Measurements from ENCODE around the gene KCNK4. TPM values are rescaled to one million over a fixed set of nuclear protein-coding genes. Genes with fewer than 3 reads are reported as not detected.
A peak's percentile ranks its signal among the peaks of the same experiment; 100 is the strongest.

Gene KCNK4
- total and polyA plus RNA-seq, 2 of the 13 experiments (the other 11 are each of a cell fraction or from before 2014, with no cell fraction given), result not detected

DNA sequence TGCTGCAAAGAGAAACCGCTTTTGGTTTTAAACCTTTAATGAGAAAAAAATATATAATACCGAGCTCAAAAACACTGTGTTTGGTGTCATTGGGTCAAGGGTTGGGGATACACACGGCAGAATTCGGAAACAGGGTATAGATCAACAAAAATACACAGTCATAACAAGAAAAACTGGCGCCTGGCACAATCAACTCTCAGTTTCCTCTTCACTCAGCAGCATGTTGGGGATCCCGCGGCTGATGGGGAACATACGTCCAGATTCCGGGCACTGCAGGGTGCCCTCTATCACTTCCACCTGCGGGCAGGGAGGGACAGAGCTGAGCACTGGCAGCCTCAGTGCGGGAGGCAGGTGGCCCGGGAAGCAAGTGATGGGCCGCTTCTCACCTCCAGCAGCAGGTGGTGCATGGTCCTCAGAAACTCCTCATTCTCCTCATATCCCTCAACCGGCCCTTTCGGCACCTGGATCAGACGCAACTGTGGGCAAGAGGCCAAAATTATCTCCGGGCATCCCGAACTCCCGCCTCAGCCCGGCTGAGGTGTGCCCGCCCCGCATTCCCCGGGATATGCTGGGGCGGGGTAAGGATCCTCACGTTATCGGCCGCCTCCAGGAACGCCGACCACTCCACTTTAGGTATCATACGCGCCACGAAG is 25.7 kb downstream of the KCNK4 start:
- H2AFZ ChIP-seq (ENCODE audit: low read length), result no peak overlapping the region
- peaks cover 1 to 33% of the 10 kb centered on the region in 2 experiments; a peak in 3 of 5 replicates for H3K36me3 ChIP-seq (replicated peaks in 1 of 2; ENCODE audit: control insufficient read depth in 1 of 2, insufficient read depth in 2 of 2, low read length in 2 of 2)
- H3K27ac ChIP-seq (ENCODE audit: extremely low read length, insufficient read depth, low read length), result peak overlapping the region; percentile 98
- no peaks in the 10 kb centered on the region for H3K9me3 ChIP-seq (ENCODE audit: low read length)
- ChIA-PET CTCF (ENCODE audit: low intra/inter-chr PET ratio, low total read pairs) (no interaction called here), POLR2A (interaction anchor here (0.8 to 4.5 kb wide), 17 partner anchors 11 to 462 kb away, joined by 3 to 103 read pairs (median 9); partner anchors contain the start of genes BAD, CATSPERZ, ESRRA and FKBP2)
- H3K79me2 ChIP-seq (ENCODE audit: insufficient read depth, low read length), result peaks cover 15% of the 10 kb centered on the region
- peak overlapping the region; percentile 99 for H3K4me2 ChIP-seq (ENCODE audit: low read depth, low read length)
- no peak for FAIRE-seq
- peak; percentile 41 for DNase-seq (ENCODE audit: low spot score)
- ATAC-seq, result peak; percentile 12
- peaks cover 22% of the 10 kb centered on the region for H3K4me1 ChIP-seq (ENCODE audit: insufficient read depth, low read length)
- H3K4me3 ChIP-seq (replicated peaks in 1 of 3; ENCODE audit: insufficient read depth in 1 of 3, low read depth in 2 of 3, low read length in 3 of 3), result peak overlapping the region; percentile 97 to 99 (median 99)
- intact Hi-C loops (cut with micrococcal nuclease; ENCODE audit: unreplicated experiment), result loop anchor here (2.0 kb wide), 1 partner anchor 42 kb away; the partner anchor contains the start of gene RPS6KA4
- no peaks in the 10 kb centered on the region for H4K20me1 ChIP-seq (ENCODE audit: insufficient read depth, low read length)
- BruUV-seq (replicated peaks), result TSS peak; percentile 100
- WGBS (ENCODE audit: low lambda C conversion rate), result 4% methylated on average over 13 of the region's 32 CpGs
- in situ Hi-C loops (cut with HindIII; ENCODE audit: extremely low pct_ligation_motif_present, low pct_unique_long_range_greater_than_20kb), result no loop called here
- H3K27me3 ChIP-seq (ENCODE audit: control insufficient read depth in 1 of 2, insufficient read depth in 2 of 2, low read length in 2 of 2), result no peaks in the 10 kb centered on the region; a peak in 1 of 5 replicates
- H3K9ac ChIP-seq (ENCODE audit: insufficient read depth, low read depth, low read length), result peak overlapping the region; percentile 94
- no peak; the same call in 1 of the 2 replicates for TF ChIP-seq KDM2A (CRISPR knock-in tag; IDR thresholded peaks at IDR 0.05; ENCODE audit: borderline replicate concordance, low read depth)
- no peak for TF ChIP-seq ZNF670 (CRISPR knock-in tag; IDR thresholded peaks at IDR 0.05; ENCODE audit: borderline replicate concordance)
- no peak for TF ChIP-seq HNF4G (IDR thresholded peaks at IDR 0.05; ENCODE audit: borderline replicate concordance, low read depth, low read length)
- TF ChIP-seq HNF4G (CRISPR knock-in tag; IDR thresholded peaks at IDR 0.05; ENCODE audit: borderline replicate concordance, low read depth), result no peak
- TF ChIP-seq MYNN (CRISPR knock-in tag; IDR thresholded peaks at IDR 0.05; ENCODE audit: low read depth), result no peak
- no peak for TF ChIP-seq XBP1 (CRISPR knock-in tag; IDR thresholded peaks at IDR 0.05)
- no peak for TF ChIP-seq SNAPC2 (CRISPR knock-in tag; IDR thresholded peaks at IDR 0.05)
- TF ChIP-seq ZNF580 (CRISPR knock-in tag; IDR thresholded peaks at IDR 0.05; ENCODE audit: borderline replicate concordance, low read depth), result no peak
- TF ChIP-seq ATF7-NPFF (CRISPR knock-in tag; IDR thresholded peaks at IDR 0.05; ENCODE audit: low read depth), result peak; percentile 50; the same call in 1 of the 2 replicates
- TF ChIP-seq POGK (CRISPR knock-in tag; conservative IDR thresholded peaks at IDR 0.05), result 0 out of 2 replicates have a peak, but pooled peaks have one; percentile 10
- no peak for TF ChIP-seq ZNF75D (CRISPR knock-in tag; IDR thresholded peaks at IDR 0.05; ENCODE audit: borderline replicate concordance)
- TF ChIP-seq NONO (IDR thresholded peaks at IDR 0.05), result no peak
- no peak for TF ChIP-seq NONO (CRISPR knock-in tag; conservative IDR thresholded peaks at IDR 0.05)
- TF ChIP-seq, protein P1, sequence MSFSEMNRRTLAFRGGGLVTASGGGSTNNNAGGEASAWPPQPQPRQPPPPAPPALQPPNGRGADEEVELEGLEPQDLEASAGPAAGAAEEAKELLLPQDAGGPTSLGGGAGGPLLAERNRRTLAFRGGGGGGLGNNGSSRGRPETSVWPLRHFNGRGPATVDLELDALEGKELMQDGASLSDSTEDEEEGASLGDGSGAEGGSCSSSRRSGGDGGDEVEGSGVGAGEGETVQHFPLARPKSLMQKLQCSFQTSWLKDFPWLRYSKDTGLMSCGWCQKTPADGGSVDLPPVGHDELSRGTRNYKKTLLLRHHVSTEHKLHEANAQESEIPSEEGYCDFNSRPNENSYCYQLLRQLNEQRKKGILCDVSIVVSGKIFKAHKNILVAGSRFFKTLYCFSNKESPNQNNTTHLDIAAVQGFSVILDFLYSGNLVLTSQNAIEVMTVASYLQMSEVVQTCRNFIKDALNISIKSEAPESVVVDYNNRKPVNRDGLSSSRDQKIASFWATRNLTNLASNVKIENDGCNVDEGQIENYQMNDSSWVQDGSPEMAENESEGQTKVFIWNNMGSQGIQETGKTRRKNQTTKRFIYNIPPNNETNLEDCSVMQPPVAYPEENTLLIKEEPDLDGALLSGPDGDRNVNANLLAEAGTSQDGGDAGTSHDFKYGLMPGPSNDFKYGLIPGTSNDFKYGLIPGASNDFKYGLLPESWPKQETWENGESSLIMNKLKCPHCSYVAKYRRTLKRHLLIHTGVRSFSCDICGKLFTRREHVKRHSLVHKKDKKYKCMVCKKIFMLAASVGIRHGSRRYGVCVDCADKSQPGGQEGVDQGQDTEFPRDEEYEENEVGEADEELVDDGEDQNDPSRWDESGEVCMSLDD (CRISPR knock-in tag; IDR thresholded peaks at IDR 0.05; ENCODE audit: borderline replicate concordance), result 0 out of 2 replicates have a peak, but pooled peaks have one; percentile 48
- TF ChIP-seq AKAP8 (CRISPR knock-in tag; IDR thresholded peaks at IDR 0.05), result peak; percentile 85
- no peak for TF ChIP-seq ZNF18 (CRISPR knock-in tag; IDR thresholded peaks at IDR 0.05; ENCODE audit: insufficient replicate concordance)

Measured in HepG2 (cell line).